ENCODE measurements around the gene CFAP221.

The CFAP221 gene

DNA sequence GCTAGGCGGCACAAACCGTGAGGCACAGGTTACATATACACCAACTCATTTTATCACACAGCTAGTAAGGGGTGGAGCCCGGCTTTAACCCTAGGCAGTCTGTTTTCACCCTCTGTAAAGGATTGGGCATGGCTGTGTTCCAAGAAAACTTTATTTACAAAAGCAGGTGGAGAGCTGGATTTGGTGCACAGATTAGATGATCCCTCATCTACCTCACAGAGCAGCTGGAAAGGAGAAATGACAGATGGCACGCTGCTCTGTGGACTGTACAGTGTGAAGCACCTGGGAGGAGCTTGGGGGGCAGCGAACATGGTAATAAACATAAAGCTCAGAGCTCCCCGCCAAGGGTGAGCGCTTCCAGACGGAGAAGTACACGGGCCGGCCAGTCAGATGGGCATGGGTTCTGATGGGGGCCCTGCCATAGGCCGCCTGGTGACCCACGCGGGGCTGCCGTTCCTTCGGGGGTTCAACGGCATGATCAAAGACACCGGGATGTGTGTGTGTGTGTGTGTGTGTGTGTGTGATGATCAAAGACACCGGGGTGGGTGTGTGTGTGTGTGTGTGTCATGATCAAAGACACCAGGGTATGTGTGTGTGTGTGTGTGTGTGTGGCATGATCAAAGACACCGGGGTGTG lies 133.9 kb downstream of the CFAP221 start:
- no peak for DNase-seq (ENCODE audit: low read depth in 2 of 3, low spot score in 2 of 3)

- no peak for DNase-seq (ENCODE audit: low read depth in 2 of 3, low spot score in 2 of 3)
Observed at GRCh38 chr2:119679526-119679837, 135.2 kb downstream of the CFAP221 start.

- DNase-seq (ENCODE audit: low read depth in 2 of 3, low spot score in 2 of 3), result no peak
Observed at GRCh38 chr2:119679846-119680245, 135.6 kb downstream of the CFAP221 start.

DNA sequence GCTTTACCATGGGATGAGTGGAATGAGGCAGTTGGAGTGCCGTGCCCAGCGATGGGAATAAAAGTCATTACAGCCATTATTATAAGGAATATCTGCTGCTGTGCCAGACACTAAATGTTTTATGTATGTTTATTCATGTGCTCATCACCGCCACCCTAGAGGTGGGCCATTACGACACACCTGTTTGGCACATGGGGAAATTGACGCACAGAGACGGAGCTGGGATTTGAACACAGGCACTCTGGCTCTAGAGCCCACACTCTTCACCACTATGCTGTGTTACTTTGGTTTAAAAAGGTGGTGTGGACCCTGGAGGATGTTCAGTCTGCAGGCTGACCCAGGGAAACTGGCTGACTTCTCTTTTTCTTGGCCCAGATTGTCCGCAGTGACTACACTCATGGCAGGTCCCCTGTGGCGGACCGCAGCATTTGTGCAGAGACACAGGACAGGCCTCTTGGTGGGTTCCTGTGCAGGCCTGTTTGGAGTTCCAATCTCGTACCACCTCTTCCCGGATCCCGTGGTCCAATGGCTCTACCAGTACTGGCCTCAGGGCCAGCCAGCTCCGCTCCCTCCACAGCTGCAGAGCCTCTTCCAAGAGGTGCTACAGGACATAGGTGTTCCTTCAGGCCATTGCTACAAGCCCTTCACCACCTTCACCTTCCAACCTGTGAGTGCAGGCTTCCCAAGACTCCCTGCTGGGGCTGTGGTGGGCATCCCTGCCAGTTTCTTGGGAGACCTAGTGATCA lies 136.4 kb downstream of the CFAP221 start:
- no peak for DNase-seq (ENCODE audit: low read depth in 2 of 3, low spot score in 2 of 3)

GRCh38 chr2:119681203-119681867 lies 137.1 kb downstream of the CFAP221 start:
- no peak for DNase-seq (ENCODE audit: low read depth in 2 of 3, low spot score in 2 of 3)

DNA sequence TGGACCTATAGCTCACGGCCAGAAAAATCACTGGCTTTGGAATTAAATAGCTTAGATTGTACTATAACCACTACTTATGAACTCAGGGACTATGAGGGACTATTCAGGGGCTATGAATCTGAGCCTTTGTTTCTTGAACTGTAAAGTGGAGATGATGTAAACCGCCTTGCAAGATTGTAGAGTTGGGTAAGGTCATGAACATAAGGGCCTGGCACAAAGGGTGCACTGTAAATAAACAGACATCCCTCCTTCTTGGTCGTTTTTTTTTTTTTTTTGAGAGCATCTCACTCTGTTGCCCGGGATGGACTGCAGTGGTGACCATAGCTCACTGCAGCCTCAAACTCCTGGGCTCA lies 137.6 kb downstream of the CFAP221 start:
- DNase-seq (ENCODE audit: low read depth in 2 of 3, low spot score in 2 of 3), result no peak

DNA sequence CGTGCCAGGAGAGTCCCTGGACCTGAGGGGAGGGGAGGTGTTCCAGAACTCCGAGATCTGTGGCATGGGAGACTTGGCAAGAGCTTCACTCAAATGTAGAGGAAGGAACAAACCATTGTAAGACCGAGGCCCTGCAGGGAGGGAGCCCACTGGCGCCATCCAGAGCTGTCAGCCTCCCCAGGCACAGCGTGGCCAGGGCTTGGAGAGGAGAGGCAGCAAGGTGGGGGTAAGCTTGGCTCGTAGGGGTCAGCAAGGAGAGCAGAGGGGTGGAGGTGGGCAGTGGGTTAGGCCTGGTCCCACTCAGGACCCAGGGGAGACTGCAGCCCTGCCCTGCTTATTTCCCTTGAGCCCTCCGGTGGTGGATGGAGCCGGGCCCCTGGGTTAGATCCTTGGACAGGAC lies 138.3 kb downstream of the CFAP221 start:
- DNase-seq (ENCODE audit: low read depth in 2 of 3, low spot score in 2 of 3), result no peak

GRCh38 chr2:119683074-119683712 lies 138.9 kb downstream of the CFAP221 start:
- no peak for DNase-seq (ENCODE audit: low read depth in 2 of 3, low spot score in 2 of 3)

GRCh38 chr2:119683713-119684443 lies 139.6 kb downstream of the CFAP221 start:
- DNase-seq (ENCODE audit: low read depth in 2 of 3, low spot score in 2 of 3), result no peak

GRCh38 chr2:119684518-119684917 lies 140.3 kb downstream of the CFAP221 start:
- DNase-seq (ENCODE audit: low read depth in 2 of 3, low spot score in 2 of 3), result no peak

DNA sequence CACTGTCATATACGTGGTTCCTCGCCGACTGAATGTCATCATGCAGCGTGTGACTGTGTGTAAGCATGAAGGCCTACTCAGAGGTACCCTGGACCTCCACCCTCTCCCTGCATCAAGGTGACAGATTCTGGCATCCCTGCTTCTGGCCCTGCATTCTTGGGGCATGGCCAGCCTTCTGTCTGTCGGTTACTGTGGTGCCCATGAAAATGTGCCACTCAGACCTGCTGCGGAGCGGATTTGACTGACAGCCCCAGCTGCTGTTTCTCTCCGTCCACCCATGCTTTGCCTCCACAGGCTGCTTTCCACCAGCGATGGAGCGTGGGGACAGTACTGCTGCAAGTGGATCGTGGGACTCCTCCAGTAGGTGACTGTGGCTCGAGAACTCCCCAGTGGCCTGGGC lies 144.4 kb downstream of the CFAP221 start:
- DNase-seq (ENCODE audit: low read depth in 2 of 3, low spot score in 2 of 3), result no peak

- no peak for DNase-seq (ENCODE audit: low read depth in 2 of 3, low spot score in 2 of 3)
Observed at GRCh38 chr2:119689218-119689617, 145.0 kb downstream of the CFAP221 start.

DNA sequence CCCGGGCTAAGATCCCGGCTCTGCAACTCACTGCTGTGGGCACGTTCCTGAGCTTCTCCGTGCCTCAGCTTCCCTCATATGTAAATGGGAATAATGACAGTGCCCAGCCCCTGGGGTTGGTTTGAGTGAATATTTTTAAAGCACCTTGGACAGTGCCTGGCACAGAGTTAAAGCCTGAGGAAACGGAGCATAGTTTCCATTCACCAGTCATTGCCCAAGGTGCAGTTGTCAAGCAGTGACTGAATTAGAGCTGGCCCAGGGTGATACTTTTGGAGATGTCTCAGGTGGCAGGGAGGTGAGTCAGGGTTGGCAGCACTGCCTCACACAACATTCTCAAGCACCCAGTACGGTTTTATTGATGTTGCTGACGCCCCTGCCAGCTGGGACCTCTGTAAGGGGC lies 146.9 kb downstream of the CFAP221 start:
- no peak for DNase-seq (ENCODE audit: low read depth in 2 of 3, low spot score in 2 of 3)

DNA sequence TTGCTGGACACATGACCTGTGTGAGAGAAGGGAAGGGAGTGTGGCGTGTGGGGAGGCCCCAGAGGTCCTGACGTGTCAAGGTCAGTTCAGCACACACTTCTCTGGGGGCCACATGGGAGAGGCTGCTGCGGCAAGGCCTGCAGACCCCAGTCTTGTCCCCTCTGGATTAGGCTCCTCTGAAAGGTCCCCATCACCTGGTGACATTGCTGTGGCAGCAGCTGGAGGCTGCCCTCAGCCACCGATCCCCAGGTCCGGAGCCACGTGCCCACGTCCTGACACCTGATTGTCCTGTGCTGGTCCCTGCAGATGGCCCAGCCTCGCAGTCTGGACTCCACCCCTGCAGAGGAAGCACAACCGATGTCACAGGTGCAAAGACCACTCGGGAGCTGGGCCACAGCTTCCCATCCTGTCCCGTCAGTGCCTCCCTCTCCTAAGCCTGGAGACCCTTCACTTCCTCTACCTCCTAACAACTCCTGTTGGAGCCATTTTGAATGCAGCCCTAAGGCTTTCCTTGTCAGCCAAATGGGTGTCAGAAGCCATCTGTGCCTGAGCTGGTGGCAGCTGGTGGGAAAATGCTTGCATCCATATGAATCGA lies 147.5 kb downstream of the CFAP221 start:
- DNase-seq (ENCODE audit: low read depth in 2 of 3, low spot score in 2 of 3), result no peak

DNA sequence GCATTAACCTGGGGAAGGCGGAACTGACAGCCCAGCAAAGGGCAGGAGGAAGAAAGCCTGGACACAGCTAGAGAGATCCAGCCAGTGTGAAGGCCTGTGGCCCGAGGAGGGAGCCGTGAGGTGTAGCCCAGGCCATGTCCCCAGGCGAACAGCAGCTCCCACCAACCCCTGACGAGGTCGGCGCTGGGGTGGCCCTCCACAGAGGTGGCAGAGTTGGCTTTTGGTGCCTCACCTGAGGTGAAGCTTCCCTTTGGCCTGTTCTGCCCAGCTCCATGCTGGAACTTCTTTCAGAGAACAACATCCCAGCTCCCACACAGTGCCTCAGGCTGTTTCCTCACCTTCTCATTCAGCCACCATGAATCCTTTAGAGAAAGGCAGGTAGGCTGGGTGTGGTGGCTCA lies 148.1 kb downstream of the CFAP221 start:
- DNase-seq (ENCODE audit: low read depth in 2 of 3, low spot score in 2 of 3), result no peak

DNA sequence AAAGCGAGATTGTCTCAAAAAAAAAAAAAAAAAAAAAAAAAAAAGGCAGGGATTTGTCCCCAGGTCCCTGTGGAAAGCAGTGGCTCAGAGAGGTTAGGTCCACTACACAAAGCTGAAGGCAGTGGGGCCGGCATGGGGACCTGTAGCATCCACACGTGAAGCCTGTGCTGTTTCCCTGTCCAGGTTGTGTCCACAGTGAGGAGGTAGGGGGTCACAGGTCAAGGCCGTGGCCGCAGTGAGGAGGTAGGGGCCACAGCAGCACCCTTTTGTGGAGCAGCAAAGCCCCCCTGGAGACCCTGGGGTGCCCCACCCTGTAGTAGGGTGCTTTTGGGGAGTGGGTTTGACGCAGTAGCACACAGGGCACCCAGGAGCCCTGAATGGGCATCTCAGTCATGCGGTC lies 148.7 kb downstream of the CFAP221 start:
- no peak for DNase-seq (ENCODE audit: low read depth in 2 of 3, low spot score in 2 of 3)

GRCh38 chr2:119693567-119693966 lies 149.3 kb downstream of the CFAP221 start:
- DNase-seq (ENCODE audit: low read depth in 2 of 3, low spot score in 2 of 3), result no peak

- no peak for DNase-seq (ENCODE audit: low read depth in 2 of 3, low spot score in 2 of 3)
Observed at GRCh38 chr2:119693967-119694366, 149.7 kb downstream of the CFAP221 start.

DNA sequence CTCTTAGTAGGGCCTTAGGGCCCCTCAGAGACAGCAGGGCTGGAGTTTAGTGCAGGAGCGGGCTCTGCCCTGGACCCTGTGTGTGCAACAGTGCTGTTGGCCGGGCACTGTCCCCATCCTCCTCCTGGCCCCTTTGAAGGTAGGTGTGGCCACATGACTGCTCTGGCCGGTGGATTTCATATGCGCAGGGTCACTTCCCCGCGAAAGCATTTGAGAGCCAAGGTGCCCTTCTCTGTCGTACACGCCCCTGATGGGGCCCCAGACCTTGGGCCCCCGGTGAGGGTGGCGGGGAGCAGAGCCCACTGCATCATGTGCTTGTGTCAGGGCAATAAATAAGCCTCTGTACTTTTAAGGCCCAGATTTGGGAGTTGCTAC lies 150.2 kb downstream of the CFAP221 start:
- no peak for DNase-seq (ENCODE audit: low read depth in 2 of 3, low spot score in 2 of 3)

GRCh38 chr2:119694845-119695521 lies 150.7 kb downstream of the CFAP221 start:
- no peak for DNase-seq (ENCODE audit: low read depth in 2 of 3, low spot score in 2 of 3)

GRCh38 chr2:119696005-119696404 lies 151.8 kb downstream of the CFAP221 start:
- no peak for DNase-seq (ENCODE audit: low read depth in 2 of 3, low spot score in 2 of 3)
